HG02973 (cell line): ENCODE results near the gene FYB2.

Experiments
- ATAC-seq: cut with Tn5 transposase; IDR thresholded peaks from one replicate; pipeline ENCODE4 v1.9.1; 2021; ENCODE audit warnings: moderate library complexity; ENCODE audit not compliant: unreplicated experiment

The FYB2 gene, protein sequence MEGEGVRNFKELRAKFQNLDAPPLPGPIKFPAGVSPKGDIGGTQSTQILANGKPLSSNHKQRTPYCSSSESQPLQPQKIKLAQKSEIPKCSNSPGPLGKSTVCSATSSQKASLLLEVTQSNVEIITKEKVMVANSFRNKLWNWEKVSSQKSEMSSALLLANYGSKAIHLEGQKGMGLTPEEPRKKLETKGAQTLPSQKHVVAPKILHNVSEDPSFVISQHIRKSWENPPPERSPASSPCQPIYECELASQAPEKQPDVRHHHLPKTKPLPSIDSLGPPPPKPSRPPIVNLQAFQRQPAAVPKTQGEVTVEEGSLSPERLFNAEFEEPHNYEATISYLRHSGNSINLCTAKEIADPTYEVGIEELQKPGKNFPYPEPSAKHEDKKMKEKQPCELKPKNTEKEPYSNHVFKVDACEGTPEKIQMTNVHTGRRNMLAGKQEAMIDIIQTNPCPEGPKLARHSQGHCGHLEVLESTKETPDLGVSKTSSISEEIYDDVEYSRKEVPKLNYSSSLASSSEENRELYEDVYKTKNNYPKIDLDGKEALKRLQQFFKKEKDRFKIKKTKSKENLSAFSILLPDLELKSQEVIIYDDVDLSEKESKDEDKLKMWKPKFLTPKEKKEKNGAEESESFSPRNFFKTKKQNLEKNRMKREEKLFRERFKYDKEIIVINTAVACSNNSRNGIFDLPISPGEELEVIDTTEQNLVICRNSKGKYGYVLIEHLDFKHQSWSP

DNA sequence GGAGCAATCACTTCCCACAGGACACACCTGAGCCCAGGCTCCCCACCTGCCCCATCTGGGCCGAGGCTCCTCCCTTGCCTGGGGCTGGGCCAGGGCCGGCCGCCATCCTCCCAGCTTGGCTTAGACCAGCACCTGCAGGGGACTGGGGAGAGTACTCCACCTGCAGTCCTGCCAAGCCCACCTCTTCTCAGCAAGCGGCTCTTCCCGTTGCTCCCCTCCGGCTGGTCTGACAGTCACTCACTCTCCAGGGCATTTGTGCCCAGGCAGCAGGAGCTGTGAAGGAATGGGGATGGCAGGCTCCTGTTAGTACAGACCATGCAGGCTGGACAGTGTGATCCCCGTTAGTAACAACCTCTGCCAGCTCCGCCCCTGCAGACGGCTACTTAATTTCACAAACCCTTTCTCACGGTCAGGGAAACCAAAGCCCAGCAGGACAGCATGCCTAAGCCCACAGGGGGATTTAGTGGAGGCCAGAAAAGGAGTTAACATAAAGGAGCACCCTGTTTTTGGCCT, at the start of gene FYB2:
FYB2 (minus strand) TSS at position 18 of the 513 bp plus-strand sequence. CDS start 114 bp downstream, outside the sequence.
- ATAC-seq: no peak

DNA sequence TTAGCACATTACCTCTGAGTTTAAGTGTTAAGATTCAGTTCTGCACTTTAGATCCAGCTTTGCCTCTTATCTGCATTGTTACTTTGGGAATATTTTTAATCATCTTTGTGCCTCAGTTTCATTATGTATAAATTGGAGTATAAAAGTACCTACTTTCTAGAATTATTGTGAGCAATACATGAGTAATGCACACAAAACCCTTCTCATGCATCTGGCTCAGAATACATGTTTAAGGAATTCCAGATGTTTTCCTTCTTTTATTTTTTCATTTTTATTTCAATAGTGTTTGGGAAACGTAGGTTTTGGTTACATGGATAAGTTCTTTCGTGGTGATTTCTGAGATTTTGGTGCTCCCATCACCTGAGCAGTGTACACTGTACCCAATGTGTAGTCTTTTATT, 49.6 kb upstream of the FYB2 start:
- ATAC-seq: no peak

DNA sequence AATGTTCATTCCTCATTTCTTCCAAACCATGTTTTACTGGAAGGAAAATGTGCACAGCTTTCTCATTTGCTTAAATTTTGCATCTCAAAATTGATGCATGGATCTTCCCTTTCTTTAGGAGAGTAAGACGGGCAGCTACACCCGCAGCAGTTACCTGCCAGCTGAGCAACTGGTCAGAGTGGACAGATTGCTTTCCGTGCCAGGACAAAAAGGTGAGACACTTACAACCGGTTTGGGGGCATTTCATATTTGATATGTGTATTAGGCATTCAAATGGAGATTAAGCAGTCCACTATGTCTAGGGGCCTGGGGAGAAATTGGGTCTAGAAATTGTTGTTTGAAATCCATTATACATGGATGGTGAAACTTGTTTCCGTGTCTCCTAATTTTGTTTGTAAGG, 48.3 kb upstream of the FYB2 start:
- no peak for ATAC-seq

DNA sequence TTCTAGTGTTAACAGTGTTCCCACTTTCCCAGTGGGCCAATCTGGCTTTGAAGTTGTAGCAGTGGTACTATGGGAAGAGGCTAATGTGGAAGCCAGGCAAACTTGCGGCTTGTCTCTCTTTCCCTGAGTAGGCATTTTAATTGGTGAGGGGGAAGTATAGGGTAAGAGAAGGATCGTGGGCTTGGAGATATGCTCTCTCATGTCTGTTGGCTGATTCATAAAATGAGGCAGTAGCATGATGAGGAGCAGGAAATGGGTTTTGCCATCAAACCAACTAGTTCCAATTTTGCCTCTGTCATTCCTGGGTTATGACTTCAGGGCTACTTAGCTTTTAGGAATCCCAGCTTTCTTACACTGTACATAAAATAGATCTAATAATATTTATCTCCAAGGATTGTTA, 47.5 kb upstream of the FYB2 start:
- ATAC-seq: no peak

DNA sequence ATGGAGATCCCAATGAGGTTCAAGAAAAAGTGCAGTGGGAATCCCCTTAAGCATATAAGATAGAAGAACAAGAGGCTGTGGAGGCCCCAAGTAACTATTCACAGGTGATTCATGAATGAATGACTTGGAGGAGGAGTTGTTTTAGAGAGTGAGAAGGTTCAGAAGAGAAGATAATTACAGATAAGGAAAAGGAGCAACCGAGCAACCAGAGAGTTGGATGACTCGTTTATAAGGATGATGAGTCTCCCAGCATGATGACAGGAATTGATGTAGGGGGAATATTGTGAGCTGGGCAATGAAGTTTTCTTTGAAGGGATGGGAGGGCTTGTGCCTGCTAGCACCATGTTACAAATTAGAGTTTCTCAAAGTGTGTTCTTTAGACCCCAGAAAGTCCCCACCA, 45.2 kb upstream of the FYB2 start:
- no peak for ATAC-seq

DNA sequence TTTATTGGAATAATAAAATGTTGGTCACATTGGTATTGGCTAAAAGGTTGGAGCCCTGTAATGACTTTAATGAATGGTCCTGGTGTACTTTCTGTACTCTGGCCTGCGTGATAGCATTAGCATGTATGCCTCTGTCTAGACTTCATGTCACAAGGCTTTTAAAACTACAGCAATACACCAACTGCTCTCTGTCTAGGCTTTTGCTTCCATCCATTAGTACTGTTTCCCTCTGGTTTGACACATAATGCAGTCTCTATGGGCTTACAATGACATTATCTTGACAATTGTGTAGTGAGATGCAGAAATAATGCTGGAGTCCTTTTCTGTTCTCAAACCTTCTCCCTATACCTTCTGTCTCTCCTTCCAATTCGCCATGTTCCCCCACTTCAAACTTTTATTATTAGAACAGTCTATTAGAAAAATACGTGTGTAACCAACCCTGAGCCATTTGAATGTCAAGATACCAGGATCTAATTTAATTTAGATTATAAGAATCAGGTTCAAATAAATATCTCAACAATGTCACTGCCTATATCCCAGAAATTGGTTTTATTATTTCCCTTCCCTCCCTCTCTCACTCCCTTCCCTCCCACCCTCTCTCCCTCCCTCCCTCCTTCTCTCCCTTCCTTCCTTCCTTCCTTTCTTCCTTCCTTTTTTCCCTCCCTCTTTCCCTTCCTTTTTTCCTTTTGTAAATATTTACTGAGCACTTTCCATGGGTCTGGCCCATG, 44.2 kb upstream of the FYB2 start:
- ATAC-seq: no peak

DNA sequence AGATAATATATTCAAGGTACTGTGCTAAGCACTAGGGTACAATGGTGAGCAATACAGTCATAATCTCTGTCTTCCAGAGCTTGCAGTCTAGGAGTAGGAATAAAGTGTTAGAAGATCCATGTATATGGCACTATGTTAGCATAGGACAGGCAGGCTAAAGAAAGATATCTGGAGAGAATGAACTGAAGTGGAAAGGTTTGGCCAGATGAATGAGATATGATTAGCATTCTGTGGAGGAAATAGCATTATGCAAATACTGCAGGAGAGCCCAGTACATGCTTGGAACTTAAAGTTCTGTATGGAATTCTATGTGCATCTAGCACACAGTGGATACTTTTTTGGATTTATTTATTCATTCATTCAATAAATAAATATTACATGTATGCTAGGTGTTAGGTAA, 40.1 kb upstream of the FYB2 start:
- no peak for ATAC-seq

DNA sequence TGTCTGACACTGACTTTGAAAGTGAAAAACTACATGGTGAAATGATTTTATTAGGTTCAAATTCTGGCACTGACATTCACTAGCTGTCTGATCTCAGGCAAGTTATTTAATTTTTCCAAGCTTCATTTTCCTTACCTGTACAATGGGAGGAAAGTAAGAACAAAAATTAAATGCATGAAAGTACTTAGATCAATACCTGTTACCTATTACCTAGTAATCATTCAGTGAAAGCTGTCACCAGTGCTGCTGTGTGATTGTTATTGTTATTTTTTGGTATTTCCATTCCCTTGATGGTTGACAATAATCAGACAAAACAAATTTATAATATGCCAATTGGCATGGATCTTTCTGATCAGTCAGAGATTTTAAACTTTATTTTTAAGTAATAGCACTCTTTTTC, 37.0 kb upstream of the FYB2 start:
- no peak for ATAC-seq

DNA sequence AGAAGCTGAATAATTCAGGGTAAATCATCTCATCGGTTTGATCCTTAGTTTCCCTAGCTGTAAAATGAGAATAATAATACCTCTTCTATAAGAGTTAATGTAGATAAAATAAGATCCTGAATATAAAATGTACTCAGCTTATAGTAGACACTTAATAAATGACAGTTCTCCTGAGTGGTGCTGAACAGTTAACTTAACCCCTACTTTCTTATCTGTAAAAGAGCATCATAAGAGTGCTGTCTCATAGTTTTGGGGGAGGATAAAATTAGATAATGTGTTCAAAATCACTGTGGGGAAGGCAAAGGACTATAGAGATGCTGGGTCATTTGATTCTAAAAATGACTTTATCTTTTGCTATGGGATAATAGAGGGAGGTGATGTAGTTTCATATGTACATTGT, 36.0 kb upstream of the FYB2 start:
- no peak for ATAC-seq

DNA sequence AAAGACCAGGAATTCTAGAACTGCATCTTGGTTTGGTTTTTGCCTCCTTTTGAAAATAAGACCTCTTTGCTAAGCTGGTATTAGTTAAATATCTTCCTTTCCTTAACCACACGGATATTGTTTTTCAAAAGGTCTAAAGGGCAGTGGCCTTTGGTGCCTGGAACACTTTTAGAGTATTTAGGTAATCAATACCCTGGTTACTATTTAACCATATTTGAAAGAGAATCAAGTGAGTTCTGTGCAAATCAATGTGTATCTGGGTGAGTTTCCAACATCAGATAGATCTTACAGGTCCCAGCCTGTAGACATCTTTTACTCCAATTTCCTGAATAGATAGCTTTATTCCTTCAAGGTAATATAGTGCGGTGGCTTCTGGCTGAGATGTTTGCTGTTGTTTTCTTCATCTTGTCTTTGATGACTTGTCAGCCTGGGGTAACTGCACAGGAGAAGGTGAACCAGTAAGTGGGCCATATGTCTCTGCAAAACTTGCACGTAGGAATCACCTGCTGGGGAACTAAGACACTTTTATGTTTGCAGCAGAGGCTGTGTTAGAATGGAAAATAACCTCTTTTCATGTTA, 35.4 kb upstream of the FYB2 start, which contains the start of gene C8A:
C8A (plus strand) TSS at position 277 of the 579 bp plus-strand sequence; CDS start at position 382, 105 bp downstream.
- no peak for ATAC-seq

DNA sequence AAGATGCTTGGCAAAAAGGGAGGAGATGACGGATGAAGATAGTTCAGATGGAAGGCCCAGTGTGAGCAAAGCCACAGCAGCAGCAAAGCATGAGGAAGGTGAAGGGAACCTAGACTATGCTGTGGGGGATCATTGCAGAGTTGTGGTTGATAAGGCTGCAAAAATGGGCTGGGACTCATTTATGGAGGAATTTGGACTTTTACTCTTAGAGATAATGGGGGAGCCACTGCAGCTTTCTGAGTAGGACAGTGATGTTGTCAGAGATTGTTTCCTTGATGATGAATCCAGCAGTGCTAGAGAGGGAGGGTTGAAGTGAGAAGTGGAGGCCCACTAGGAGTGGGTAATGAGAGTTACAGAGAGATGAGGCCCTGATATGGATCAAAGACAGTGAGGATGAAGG, 33.3 kb upstream of the FYB2 start:
- no peak for ATAC-seq

DNA sequence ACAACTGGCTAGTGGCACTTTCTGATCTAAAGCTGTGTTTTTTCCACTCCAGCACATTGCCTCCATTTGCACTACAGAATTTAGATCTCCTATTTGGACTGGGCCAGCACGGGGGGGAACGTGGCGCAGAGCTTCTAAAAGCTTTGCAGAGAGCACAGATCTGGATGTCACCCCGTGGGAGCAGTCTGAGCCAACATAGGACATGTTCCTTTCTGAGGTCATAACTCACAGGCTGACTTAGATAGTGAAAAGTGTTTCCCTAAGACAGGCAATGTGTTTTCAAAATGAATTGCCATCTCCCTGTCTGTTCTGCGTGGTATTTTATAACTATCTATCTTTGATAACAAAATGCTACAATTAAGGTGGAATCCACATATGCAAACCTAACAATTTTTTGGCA, 31.7 kb upstream of the FYB2 start:
- no peak for ATAC-seq

DNA sequence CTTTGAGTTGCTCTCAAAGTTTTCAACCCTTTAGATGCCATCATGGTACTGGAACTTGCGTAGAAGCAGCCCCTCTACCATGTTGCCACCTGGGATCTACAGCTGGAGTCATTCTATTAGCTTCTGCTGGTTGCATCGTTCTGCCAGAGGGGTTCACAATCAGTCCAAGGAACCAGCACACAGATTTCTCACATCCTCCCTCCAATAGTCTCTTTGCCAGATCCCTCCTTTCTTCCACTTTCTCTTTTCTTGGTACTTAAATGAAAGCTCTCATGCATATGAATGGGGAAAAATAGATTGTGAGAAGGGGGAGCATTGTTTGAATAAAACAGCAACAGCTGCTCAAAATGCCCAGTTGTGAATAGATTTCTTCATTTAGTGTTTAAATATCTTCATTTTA, 31.2 kb upstream of the FYB2 start:
- ATAC-seq: no peak

DNA sequence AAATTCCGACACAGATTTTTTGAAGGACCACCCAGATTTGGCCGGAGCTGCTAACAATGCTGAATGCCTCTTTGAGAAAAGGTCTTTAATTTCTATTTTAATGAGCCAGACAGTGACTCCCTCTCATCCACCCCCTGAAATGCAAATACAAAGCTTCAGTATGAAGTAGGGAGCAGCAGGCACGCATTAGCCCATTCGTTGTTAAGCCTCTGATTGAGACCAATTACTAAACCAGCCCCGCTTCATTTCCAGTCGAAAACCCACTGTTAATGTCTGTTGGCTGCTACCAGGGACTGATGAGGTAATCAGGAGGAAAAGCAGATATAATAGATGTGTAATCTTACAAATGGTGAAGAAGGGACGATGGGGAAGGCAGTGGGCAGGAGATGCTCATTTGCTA, 30.5 kb upstream of the FYB2 start:
- no peak for ATAC-seq

DNA sequence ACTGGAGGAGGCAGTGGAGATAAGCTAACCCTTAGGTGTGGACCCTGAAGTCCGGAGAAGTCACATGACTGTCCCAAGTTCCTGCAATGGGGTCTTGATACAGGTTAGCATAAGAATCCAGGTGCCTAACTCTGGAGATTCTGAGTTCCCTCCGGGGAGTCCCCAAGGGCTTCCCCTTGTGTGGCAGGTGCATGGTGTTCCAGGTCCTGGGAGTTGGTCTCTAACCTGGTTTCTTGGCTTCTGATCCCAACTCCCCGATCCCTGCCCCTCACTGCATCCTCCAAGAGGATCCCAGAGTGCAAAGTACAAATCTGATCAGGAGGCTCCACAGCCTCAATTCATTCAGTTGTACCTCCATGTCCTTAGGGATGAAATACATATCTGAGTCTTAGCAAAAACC, 26.1 kb upstream of the FYB2 start:
- ATAC-seq: no peak

DNA sequence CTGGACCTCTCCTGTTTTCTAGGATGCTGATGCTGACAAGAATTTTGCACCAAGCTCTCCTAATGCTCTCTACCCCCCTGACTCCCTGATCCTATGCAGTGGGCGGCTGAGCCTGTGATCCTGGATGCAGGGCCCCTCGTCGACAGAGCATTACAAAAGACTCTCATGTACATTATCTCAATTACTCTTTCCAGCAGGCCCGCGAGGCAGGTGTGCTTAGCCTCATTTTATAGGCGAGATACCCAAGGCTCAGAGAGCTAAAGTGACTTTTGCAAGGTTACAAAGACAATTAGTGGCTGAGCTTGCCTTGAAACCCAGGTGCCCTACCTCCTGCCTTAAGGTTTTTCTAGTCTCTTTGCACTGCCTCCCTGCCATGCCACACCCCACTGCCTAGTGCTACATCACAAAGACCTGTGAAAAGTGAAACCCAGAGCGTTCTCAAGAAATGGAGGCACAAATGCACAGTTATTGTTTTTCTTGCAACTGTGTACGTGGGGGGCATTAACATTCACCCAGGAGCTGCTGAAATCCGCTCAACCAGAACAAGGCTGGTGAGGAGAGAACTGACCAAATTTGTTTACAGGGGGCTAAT, 25.4 kb upstream of the FYB2 start:
- no peak for ATAC-seq

DNA sequence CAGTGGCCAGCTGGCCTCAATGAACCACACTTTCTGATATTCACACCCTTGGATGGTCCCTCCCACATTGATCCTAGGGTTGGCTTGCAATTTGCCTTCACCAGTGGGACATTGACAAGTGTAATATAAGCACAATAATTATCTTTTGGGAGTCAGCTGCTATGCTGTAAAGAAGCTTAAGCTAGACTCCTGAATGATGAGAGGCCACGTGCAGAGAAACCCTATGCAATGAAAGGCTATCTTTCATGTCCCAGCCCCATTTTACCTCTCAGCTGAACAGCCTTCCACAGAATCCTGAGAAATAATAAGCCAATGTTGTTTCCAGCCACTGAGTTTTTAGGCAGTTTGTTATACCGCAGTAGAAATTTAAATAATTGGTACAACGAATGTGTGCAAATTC, 24.3 kb upstream of the FYB2 start:
- no peak for ATAC-seq

DNA sequence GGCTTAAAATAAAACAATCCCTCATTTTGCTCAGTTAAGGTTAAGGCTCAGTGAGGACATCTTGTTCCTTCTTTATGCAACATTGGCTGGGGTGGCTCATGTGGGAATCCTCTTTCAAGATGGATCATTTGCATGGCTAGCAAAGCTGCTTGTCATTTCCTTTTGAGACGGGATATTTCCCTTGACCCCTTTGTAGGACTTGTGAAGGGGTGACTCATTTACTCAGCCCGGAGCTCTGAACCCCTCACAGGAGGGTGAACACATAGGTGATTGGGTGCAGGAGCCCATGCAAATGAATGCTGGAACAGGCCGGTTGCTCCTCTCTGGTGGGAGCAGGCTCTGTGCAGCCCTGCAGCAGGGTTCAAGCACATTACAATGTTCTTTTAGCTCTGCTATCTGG, 19.6 kb upstream of the FYB2 start:
- no peak for ATAC-seq

DNA sequence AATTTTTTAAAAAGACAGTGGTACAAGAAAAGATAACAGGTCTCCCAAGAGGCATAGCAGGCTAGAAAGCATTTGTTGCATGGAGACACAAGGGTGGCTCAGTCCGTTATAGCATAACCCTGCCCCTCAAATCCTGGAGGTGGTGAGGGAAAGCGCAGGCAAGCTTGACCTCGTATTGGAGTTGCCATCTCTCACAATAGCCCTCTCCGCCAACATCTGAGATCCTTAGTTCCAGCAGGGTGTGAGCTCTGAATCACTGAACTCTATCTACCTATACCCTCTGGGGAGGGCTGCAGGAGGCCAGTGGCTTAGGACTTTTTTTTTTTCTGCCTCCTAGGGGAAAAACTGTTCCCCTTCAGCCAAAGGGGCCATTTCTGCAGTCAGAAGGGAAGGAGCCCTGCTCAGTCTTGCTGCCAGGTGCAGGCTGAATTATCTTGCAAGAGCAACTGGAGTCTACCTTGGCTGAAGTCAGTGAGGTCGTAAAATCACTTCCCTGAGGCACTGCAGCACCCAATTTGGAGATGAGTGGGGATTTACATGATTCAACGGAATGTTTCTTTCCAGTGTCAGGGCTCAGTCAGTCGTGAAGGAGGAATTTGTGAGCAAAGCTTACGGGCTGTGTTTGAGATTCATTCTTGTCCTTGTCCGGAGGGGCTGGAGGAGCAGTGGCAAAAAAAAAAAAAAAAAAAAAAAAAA, 18.2 kb upstream of the FYB2 start:
- no peak for ATAC-seq

DNA sequence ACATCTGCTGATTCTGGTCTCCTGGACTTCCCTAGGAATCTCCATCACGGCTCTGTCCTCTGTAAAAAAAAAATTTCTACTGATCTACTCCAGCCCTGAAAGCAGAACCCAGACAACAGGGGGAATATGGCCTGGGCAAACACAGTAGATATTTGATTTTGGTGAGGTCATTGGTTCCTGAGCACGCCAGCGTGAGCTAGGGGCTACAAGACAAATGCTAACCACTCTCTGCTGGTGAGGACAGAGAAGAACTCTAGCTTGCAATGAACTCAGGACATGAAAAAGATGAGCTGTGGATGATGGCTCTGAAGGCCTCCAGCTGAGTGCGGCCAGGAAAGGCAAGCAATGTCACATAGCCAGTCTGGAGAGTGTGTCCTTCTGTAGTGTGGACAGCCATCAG, 17.2 kb upstream of the FYB2 start:
- ATAC-seq: no peak
